ENCODE data around the gene VPS29. TPM values are rescaled to one million over a fixed set of nuclear protein-coding genes. Genes with fewer than 3 reads are reported as not detected.

VPS29 gene
- total RNA-seq (2021), result 51.2 to 66.3 TPM (median 54.4 TPM) in 3 replicates
- Bru-seq, nascent RNA, result percentile 83 among the genes with signal in this experiment
- long read RNA-seq, experiment 1, transcript VPS29-206 (4 exons, 1,523 nt), result major isoform, 118 of 134 reads
- long read RNA-seq, experiment 1, partial matches to known transcripts, result 3 of 134 reads
- long read RNA-seq, experiment 1, other reads (novel, unspliced or antisense), result 9 of 134 reads
- long read RNA-seq, experiment 2, transcript VPS29-206 (4 exons, 1,523 nt), result major isoform, 76 of 95 reads
- long read RNA-seq, experiment 2, partial matches to known transcripts, result 8 of 95 reads
- long read RNA-seq, experiment 2, other reads (novel, unspliced or antisense), result 10 of 95 reads
- long read RNA-seq, experiment 3, transcript VPS29-206 (4 exons, 1,523 nt), result major isoform, 208 of 240 reads
- long read RNA-seq, experiment 3, partial matches to known transcripts, result 1 of 240 reads
- long read RNA-seq, experiment 3, other reads (novel, unspliced or antisense), result 28 of 240 reads

- ChIA-PET POLR2A (interaction anchor here (2.1 kb wide), 1 partner anchor 33 kb away, joined by 14 read pairs; the partner anchor contains the start of genes FAM216A and GPN3), CTCF (interaction anchor here (0.5 to 1.0 kb wide), 4 partner anchors 37 to 235 kb away, joined by 3 to 6 read pairs (median 4); no protein-coding TSS in a partner anchor)
- ATAC-seq (peak; percentile 98), DNase-seq (ENCODE audit: low spot score) (peak; percentile 98)
- Mint-ChIP-seq H3K27me3 (ENCODE audit: low read depth) (peaks cover 30% of the 10 kb centered on the region), H3K9me3 (peaks cover 7% of the 10 kb centered on the region), H3K36me3 (peaks cover 8% of the 10 kb centered on the region), H3K27ac (peak within 1 kb of the TSS; percentile 90), H3K4me1 (peaks cover 8% of the 10 kb centered on the region), H3K4me3 (peak within 1 kb of the TSS; percentile 98)
- TF ChIP-seq PRDM15 (CRISPR knock-in tag; IDR thresholded peaks at IDR 0.05) (peak; percentile 83), ETV6 (CRISPR knock-in tag; IDR thresholded peaks at IDR 0.05) (peak; percentile 100), HMGA2 (CRISPR knock-in tag; IDR thresholded peaks at IDR 0.05) (no peak; the same call in 1 of the 2 replicates), RELA (CRISPR knock-in tag; IDR thresholded peaks at IDR 0.05; ENCODE audit: borderline replicate concordance) (peak; percentile 100), RORB (CRISPR knock-in tag; IDR thresholded peaks at IDR 0.05) (no peak), SP1 (CRISPR knock-in tag; conservative IDR thresholded peaks at IDR 0.05) (peak; percentile 99), ZNF416 (CRISPR knock-in tag; IDR thresholded peaks at IDR 0.05) (no peak), NR1H2 (CRISPR knock-in tag; IDR thresholded peaks at IDR 0.05) (peak; percentile 98), GRHL2 (CRISPR knock-in tag; IDR thresholded peaks at IDR 0.05; ENCODE audit: insufficient replicate concordance, severe bottlenecking) (no peak), ZNF512 (CRISPR knock-in tag; IDR thresholded peaks at IDR 0.05; ENCODE audit: borderline replicate concordance) (0 out of 2 replicates have a peak, but pooled peaks have one; percentile 70), GABPB1 (CRISPR knock-in tag; IDR thresholded peaks at IDR 0.05) (peak; percentile 92), ATF6 (CRISPR knock-in tag; IDR thresholded peaks at IDR 0.05) (peak; percentile 90; the same call in 1 of the 2 replicates), ATF1 (CRISPR knock-in tag; IDR thresholded peaks at IDR 0.05) (peak; percentile 99), ZNF219 (CRISPR knock-in tag; IDR thresholded peaks at IDR 0.05; ENCODE audit: borderline replicate concordance) (peak; percentile 97), ESRRA (CRISPR knock-in tag; IDR thresholded peaks at IDR 0.05; ENCODE audit: borderline replicate concordance) (peak; percentile 99), EMX1 (CRISPR knock-in tag; IDR thresholded peaks at IDR 0.05) (no peak), FOXJ3 (CRISPR knock-in tag; IDR thresholded peaks at IDR 0.05; ENCODE audit: borderline replicate concordance) (peak; percentile 98), ZNF671 (CRISPR knock-in tag; IDR thresholded peaks at IDR 0.05) (no peak), FOXP4 (CRISPR knock-in tag; IDR thresholded peaks at IDR 0.05) (peak; percentile 100), E2F5 (CRISPR knock-in tag; IDR thresholded peaks at IDR 0.05) (peak; percentile 100), MAX (CRISPR knock-in tag; IDR thresholded peaks at IDR 0.05) (peak; percentile 100)
These were observed at the start of gene VPS29, which contains the start of gene RAD9B for GRCh38 chr12:110501752-110502738. VPS29 (minus strand) TSS chr12:110502111; CDS start chr12:110502051, 60 bp downstream. RAD9B (plus strand) TSS chr12:110502331; CDS start chr12:110502338, 7 bp downstream.

Measured in WTC11 (cell line).